HCT116 (cell line): Measurements from ENCODE around the gene PCSK6. TPM values are rescaled to one million over a fixed set of nuclear protein-coding genes. Genes with fewer than 3 reads are reported as not detected.

Experiments
- ATAC-seq: fragments of 200-7000 bp; cut with Tn5 transposase; 2 replicates; pipeline ENCODE4 v1.9.1; 2020; ENCODE audit warnings: mild to moderate bottlenecking, moderate library complexity
- BruUV-seq: library from RNA; stranded (reverse); fragments of 400-500 nt; replicated peaks from 2 replicates; lab custom pipeline; 2021; lab: Mats Ljungman, UMichigan
- CTCF ChIA-PET: fragments of 300-600 bp; sonication (Branson Sonifier 250); formaldehyde crosslinking; loops from one replicate; lab custom pipeline; 2021; ENCODE audit warnings: antibody characterized with exemption; lab: Charles Lee
- POLR2A ChIA-PET: fragments of 300-600, 350-600 bp; sonication (Branson Sonifier 250); formaldehyde crosslinking; loops from one replicate; lab custom pipeline; 2021; ENCODE audit warnings: antibody characterized with exemption; lab: Charles Lee
- RAD21 ChIA-PET, 2 experiments: fragments of 300-600 bp; sonication (Branson Sonifier 250); formaldehyde crosslinking; loops; one replicate each; lab custom pipeline; 2023; ENCODE audit warnings: low total read pairs in 2 of 2; ENCODE audit not compliant: uncharacterized antibody in 2 of 2, unreplicated experiment in 2 of 2, low non-redundant PET in 1 of 2; lab: Charles Lee
- DNase-seq: peaks from one replicate; pipeline ENCODE4 v3.0.0-alpha.2; 2010; ENCODE audit warnings: low read depth, low spot score
- H2AFZ ChIP-seq: fragments of 200-600 bp; shearing (Covaris generic), sonication (generic); 2 replicates; pipeline ENCODE4 v1.6.1; 2017; ENCODE audit warnings: low read depth, mixed run types, mixed read lengths, antibody characterized with exemption, low read length; ENCODE audit not compliant: poor library complexity, severe bottlenecking
- H3K27ac ChIP-seq: 2 replicates; pipeline ENCODE4 v1.5.1; 2012; ENCODE audit warnings: low read depth, low read length
- H3K27me3 ChIP-seq: fragments of 200-600 bp; sonication (generic); 2 replicates; pipeline ENCODE4 v1.6.1; 2016; ENCODE audit warnings: mixed run types, low read length, mixed read lengths; ENCODE audit not compliant: insufficient read depth
- H3K36me3 ChIP-seq, 2 experiments: fragments of 200-500 bp in 1 of 2; fragments of 200-600 bp in 1 of 2; sonication (Bioruptor generic) in 1 of 2; sonication (generic) in 1 of 2; 2 replicates each; pipeline versions ENCODE4 v1.5.1 to v1.6.1; 2014 to 2016; ENCODE audit warnings: low read length in 2 of 2, inconsistent platforms in 1 of 2, mixed read lengths in 1 of 2, mixed run types in 1 of 2; ENCODE audit not compliant: insufficient read depth in 2 of 2, control insufficient read depth in 1 of 2
- H3K4me1 ChIP-seq, 2 experiments: fragments of 200-600 bp in 1 of 2; sonication (generic) in 1 of 2; 2 replicates each; pipeline versions ENCODE4 v1.5.1 to v1.6.1; 2012 to 2017; ENCODE audit warnings: low read length in 2 of 2, inconsistent platforms in 1 of 2, mild to moderate bottlenecking in 1 of 2, mixed read lengths in 1 of 2, mixed run types in 1 of 2, moderate library complexity in 1 of 2; ENCODE audit not compliant: insufficient read depth in 2 of 2, control insufficient read depth in 1 of 2
- H3K4me2 ChIP-seq: fragments of 200-600 bp; sonication (generic); 2 replicates; pipeline ENCODE4 v1.6.1; 2017; ENCODE audit warnings: mixed run types, low read length, mixed read lengths
- H3K4me3 ChIP-seq, 2 experiments: fragments of 200-600 bp in 1 of 2; sonication (generic) in 1 of 2; replicated peaks in 1 of 2; 2 replicates each; pipeline ENCODE4 v1.5.1; 2011 to 2016; ENCODE audit warnings: low read length in 2 of 2, control low read depth in 1 of 2, low read depth in 1 of 2, mild to moderate bottlenecking in 1 of 2, mixed read lengths in 1 of 2, mixed run types in 1 of 2
- H3K79me2 ChIP-seq: fragments of 200-600 bp; sonication (generic); 2 replicates; pipeline ENCODE4 v1.6.1; 2017; ENCODE audit warnings: mild to moderate bottlenecking, mixed run types, low read length, moderate library complexity, mixed read lengths; ENCODE audit not compliant: insufficient read depth
- H3K9ac ChIP-seq: fragments of 200-600 bp; sonication (generic); 2 replicates; pipeline ENCODE4 v1.6.1; 2016; ENCODE audit warnings: low read length, mixed read lengths
- H3K9me2 ChIP-seq: fragments of 200-600 bp; sonication (generic), shearing (Covaris generic); 2 replicates; pipeline ENCODE4 v1.6.1; 2017; ENCODE audit warnings: mixed run types, mild to moderate bottlenecking, moderate library complexity; ENCODE audit not compliant: insufficient read depth
- H3K9me3 ChIP-seq, 2 experiments: fragments of 200-500 bp in 1 of 2; fragments of 200-600 bp in 1 of 2; sonication (Bioruptor generic) in 1 of 2; sonication (generic) in 1 of 2; 2 replicates each; pipeline ENCODE4 v1.6.1; 2014 to 2017; ENCODE audit warnings: low read length in 2 of 2, mixed read lengths in 2 of 2, inconsistent platforms in 1 of 2, low read depth in 1 of 2, mild to moderate bottlenecking in 1 of 2, mixed run types in 1 of 2, moderate library complexity in 1 of 2; ENCODE audit not compliant: control insufficient read depth in 1 of 2, insufficient read depth in 1 of 2
- H4K20me1 ChIP-seq: fragments of 200-600 bp; sonication (generic), shearing (Covaris generic); 2 replicates; pipeline ENCODE4 v1.6.1; 2017; ENCODE audit warnings: mixed run types, mild to moderate bottlenecking, moderate library complexity; ENCODE audit not compliant: insufficient read depth
- EZH2 ChIP-seq: fragments of 200-600 bp; sonication (generic); IDR thresholded peaks from 2 replicates; pipeline ENCODE4 v1.6.1; 2017; ENCODE audit warnings: antibody characterized with exemption, mixed run types
- FOSL1 ChIP-seq: IDR thresholded peaks from 2 replicates; pipeline ENCODE4 v1.6.1; 2012; ENCODE audit warnings: low read depth
- JUND ChIP-seq: IDR thresholded peaks from 2 replicates; pipeline ENCODE4 v1.6.1; 2012
- POLR2A ChIP-seq: IDR thresholded peaks from 2 replicates; pipeline ENCODE4 v1.7.0; 2011; ENCODE audit warnings: borderline replicate concordance; ENCODE audit not compliant: insufficient read depth, insufficient read length; ENCODE audit errors: extremely low read depth
- RAD21 ChIP-seq: IDR thresholded peaks from 2 replicates; pipeline ENCODE4 v1.6.1; 2012; ENCODE audit warnings: low read depth, mild to moderate bottlenecking
- SIN3A ChIP-seq: IDR thresholded peaks from 2 replicates; pipeline ENCODE4 v1.6.1; 2012; ENCODE audit warnings: low read depth
- SRF ChIP-seq: IDR thresholded peaks from 2 replicates; pipeline ENCODE4 v1.6.1; 2012; ENCODE audit warnings: low read depth
- TCF7L2 ChIP-seq: IDR thresholded peaks from 2 replicates; pipeline ENCODE4 v1.7.0; 2011; ENCODE audit warnings: borderline replicate concordance, inconsistent platforms; ENCODE audit not compliant: insufficient read depth, insufficient read length; ENCODE audit errors: extremely low read depth
- YY1 ChIP-seq: IDR thresholded peaks from 2 replicates; pipeline ENCODE4 v1.6.1; 2011; ENCODE audit warnings: low read length, low read depth, moderate library complexity, mild to moderate bottlenecking; ENCODE audit not compliant: insufficient replicate concordance; ENCODE audit errors: extremely low read depth
- ZFX ChIP-seq: fragments of 450-650 bp; IDR thresholded peaks from 2 replicates; pipeline ENCODE4 v1.6.1; 2017
- ZNF274 ChIP-seq: fragments of 200-500 bp; sonication (Bioruptor generic); IDR thresholded peaks from 2 replicates; pipeline ENCODE4 v1.6.1; 2014; ENCODE audit warnings: mild to moderate bottlenecking, low read depth, low read length, inconsistent platforms
- intact Hi-C: fragments of 100-400 bp; cut with micrococcal nuclease; formaldehyde crosslinking; loops from 2 replicates; pipeline ENCODE4 v1.10.0; 2022
- total RNA-seq: library from RNA; stranded (reverse); gene quantifications from one replicate; pipeline ENCODE4 v1.2.1, GENCODE V29; 2021; ENCODE audit not compliant: unreplicated experiment
- TF ChIP-seq, protein P1 (sequence below): IDR thresholded peaks from 2 replicates; pipeline ENCODE4 v1.6.1; 2012
- TF ChIP-seq, protein P2 (sequence below), 3 experiments: fragments of 200-600 bp in 1 of 3; sonication (generic) in 1 of 3; IDR thresholded peaks in 2 of 3; conservative IDR thresholded peaks in 1 of 3; 2 replicates each; pipeline ENCODE4 v1.5.1; 2012 to 2017; ENCODE audit warnings: low read depth in 2 of 3, low read length in 2 of 3, antibody characterized with exemption in 1 of 3, borderline replicate concordance in 1 of 3, control low read depth in 1 of 3, mild to moderate bottlenecking in 1 of 3, mixed read lengths in 1 of 3, mixed run types in 1 of 3, moderate library complexity in 1 of 3; ENCODE audit not compliant: insufficient read depth in 1 of 3

Gene PCSK6
- total RNA-seq, 1 experiment from 2014 or later, result 13.5 TPM

DNA sequence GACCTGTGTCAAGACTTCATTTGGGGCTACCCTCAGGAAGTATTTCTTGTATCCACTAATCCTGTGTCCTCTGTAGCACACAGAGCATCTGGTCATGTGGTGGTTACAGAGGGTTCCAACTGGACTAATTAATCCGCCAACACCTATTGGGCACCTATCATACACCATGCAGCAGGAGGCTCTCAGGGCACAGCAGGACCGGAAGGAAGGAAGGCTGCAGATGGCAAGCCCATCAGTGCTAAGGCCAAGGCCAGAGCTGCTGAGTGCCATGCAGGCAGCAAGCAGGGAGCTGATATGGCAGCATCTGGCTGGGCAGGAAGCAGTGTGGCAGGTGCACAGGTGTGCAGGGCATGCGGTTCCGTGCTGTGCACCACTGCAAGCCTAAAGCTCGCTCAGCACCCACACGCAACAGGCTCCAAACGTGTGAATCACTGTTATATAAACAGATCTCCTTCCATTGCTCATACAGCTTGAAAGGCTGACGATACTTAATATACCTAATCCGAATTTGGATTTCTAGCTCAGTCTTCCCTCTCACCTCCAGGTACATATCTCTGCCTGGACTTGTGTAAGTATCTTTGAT, 130.1 kb downstream of the PCSK6 start:
- Histone ChIP-seq H2AFZ (no peak overlapping the region), H3K79me2 (no peaks in the 10 kb centered on the region), H3K4me2 (no peak overlapping the region), H4K20me1 (no peaks in the 10 kb centered on the region), H3K9ac (no peak overlapping the region), H3K4me3 (no peak overlapping the region), H3K36me3 (no peaks in the 10 kb centered on the region), H3K9me2 (no peaks in the 10 kb centered on the region), H3K27ac (no peak overlapping the region), H3K9me3 (no peaks in the 10 kb centered on the region), H3K27me3 (no peaks in the 10 kb centered on the region), H3K4me1 (no peaks in the 10 kb centered on the region)
- intact Hi-C loops, result no loop called here
- POLR2A ChIA-PET, result no interaction called here
- CTCF ChIA-PET, result no interaction called here
- TF ChIP-seq FOSL1, result no peak
- TF ChIP-seq, protein P1, sequence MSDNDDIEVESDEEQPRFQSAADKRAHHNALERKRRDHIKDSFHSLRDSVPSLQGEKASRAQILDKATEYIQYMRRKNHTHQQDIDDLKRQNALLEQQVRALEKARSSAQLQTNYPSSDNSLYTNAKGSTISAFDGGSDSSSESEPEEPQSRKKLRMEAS, result no peak
- no peak for TF ChIP-seq JUND
- TF ChIP-seq YY1, result no peak
- no peak for TF ChIP-seq TCF7L2
- no peak for TF ChIP-seq ZNF274
- no peak for TF ChIP-seq EZH2
- no peak for TF ChIP-seq ZFX
- no peak for TF ChIP-seq RAD21
- TF ChIP-seq, protein P2, sequence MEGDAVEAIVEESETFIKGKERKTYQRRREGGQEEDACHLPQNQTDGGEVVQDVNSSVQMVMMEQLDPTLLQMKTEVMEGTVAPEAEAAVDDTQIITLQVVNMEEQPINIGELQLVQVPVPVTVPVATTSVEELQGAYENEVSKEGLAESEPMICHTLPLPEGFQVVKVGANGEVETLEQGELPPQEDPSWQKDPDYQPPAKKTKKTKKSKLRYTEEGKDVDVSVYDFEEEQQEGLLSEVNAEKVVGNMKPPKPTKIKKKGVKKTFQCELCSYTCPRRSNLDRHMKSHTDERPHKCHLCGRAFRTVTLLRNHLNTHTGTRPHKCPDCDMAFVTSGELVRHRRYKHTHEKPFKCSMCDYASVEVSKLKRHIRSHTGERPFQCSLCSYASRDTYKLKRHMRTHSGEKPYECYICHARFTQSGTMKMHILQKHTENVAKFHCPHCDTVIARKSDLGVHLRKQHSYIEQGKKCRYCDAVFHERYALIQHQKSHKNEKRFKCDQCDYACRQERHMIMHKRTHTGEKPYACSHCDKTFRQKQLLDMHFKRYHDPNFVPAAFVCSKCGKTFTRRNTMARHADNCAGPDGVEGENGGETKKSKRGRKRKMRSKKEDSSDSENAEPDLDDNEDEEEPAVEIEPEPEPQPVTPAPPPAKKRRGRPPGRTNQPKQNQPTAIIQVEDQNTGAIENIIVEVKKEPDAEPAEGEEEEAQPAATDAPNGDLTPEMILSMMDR (IDR thresholded peaks at IDR 0.05 in 2 of 3, conservative IDR thresholded peaks at IDR 0.05 in 1 of 3; ENCODE audit: borderline replicate concordance in 1 of 3, insufficient read depth in 1 of 3, low read depth in 2 of 3, low read length in 2 of 3), result no peak
- no peak for TF ChIP-seq SIN3A
- no peak for TF ChIP-seq POLR2A
- no peak for TF ChIP-seq SRF
- BruUV-seq, result no TSS peak
- DNase-seq (no peak), ATAC-seq (no peak)
- RAD21 ChIA-PET, result no interaction called here
